GM12865 (cell line): Measurements from ENCODE around the gene CENPB.
A peak's percentile ranks its signal among the peaks of the same experiment; 100 is the strongest.

ENCODE experiments used
- DNase-seq: peaks from one replicate; pipeline ENCODE4 v3.0.0; 2010; ENCODE audit warnings: low read depth
- H3K4me3 ChIP-seq: 2 replicates; pipeline ENCODE4 v1.5.1; 2011; ENCODE audit warnings: mild to moderate bottlenecking, low read depth, low read length, control low read depth
- TF ChIP-seq, protein P1 (sequence below): IDR thresholded peaks from 2 replicates; pipeline ENCODE4 v1.5.1; 2011; ENCODE audit warnings: low read length, control low read depth, low read depth, inconsistent platforms; ENCODE audit not compliant: insufficient read depth; ENCODE audit errors: missing control alignments

Gene CENPB

DNA sequence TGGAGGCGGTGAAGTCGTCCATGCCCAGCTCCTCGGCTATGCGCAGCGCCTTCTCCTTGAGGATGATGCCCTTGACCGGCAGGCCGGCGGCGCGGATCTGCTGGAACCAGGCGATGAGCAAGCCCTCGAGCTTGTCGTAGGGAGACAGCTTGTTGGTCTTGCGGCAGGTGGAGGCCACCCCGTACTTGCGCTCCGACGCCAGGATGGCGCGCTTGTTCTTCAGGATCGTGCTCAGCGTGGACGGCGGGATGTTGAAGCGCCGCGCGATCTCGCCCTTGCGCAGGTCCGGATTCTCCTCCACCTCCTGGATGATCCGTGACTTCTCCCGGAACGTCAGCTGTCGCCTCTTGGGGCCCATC is 435 bp downstream of the CENPB start:
- TF ChIP-seq, protein P1, sequence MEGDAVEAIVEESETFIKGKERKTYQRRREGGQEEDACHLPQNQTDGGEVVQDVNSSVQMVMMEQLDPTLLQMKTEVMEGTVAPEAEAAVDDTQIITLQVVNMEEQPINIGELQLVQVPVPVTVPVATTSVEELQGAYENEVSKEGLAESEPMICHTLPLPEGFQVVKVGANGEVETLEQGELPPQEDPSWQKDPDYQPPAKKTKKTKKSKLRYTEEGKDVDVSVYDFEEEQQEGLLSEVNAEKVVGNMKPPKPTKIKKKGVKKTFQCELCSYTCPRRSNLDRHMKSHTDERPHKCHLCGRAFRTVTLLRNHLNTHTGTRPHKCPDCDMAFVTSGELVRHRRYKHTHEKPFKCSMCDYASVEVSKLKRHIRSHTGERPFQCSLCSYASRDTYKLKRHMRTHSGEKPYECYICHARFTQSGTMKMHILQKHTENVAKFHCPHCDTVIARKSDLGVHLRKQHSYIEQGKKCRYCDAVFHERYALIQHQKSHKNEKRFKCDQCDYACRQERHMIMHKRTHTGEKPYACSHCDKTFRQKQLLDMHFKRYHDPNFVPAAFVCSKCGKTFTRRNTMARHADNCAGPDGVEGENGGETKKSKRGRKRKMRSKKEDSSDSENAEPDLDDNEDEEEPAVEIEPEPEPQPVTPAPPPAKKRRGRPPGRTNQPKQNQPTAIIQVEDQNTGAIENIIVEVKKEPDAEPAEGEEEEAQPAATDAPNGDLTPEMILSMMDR: no peak
- peak overlapping the region; percentile 82 for H3K4me3 ChIP-seq
- peak; percentile 73 for DNase-seq

DNA sequence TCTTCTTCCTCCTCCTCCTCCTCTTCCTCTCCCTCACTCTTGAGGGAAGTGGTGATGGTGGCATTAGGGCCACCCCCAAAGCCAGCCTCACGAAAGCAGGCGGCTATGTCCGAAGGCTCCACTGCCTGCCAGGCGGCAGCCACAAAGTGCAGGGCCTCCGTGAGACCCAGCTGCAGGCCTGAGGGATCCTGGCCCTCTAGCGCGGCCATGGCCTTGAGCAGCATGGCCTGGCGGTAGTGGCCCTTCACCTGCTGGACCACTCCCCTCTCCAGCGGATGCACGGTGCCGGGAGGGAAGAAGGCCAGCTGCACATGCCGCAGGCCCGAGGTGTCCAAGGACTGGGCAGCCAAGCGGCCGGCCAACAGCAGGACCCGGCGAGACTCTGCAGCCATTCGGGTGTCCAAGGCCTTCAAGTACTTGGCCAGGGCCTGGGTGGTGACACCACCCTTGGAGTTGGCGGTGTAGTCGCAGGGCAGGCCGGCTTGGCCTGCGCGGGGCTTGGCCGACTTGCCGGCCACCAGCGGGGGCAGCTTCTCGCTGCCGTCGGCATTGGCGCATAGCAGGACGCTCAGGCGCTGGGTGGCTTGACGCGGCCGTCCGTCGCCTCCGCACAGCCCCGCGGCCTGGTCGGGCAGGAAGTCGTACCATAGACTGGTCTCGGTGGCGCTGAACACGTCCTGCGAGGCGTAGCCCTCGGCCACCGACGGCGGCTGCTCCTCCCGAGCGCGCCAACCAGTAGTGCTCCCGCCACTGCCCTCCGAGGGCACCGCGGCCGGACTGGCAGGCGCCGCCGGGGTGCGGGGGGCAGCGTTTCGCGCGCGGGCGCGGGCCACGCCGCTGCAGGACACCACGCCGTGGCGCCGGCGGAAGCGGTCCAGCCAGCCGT is 1.1 kb downstream of the CENPB start:
- peak overlapping the region; percentile 82 for H3K4me3 ChIP-seq
- TF ChIP-seq, protein P1: no peak
- DNase-seq: no peak

DNA sequence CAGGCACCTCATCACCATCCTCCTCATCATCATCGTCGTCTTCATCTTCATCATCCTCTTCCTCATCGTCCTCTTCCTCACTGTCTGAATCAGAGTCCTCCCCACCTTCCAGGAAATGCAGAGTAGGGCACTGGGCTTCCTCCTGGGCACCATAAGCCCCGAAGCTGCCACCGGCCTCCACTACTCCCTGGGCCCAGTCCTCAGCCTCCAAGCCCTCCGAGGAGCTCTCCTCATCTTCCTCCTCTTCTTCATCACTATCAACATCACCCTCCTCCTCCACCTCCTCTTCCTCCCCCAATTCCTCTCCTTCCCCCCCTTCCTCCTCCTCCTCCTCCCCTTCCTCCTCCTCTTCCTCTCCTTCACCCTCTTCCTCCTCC is 1.7 kb downstream of the CENPB start:
- DNase-seq: no peak
- H3K4me3 ChIP-seq: no peak overlapping the region
- TF ChIP-seq, protein P1: no peak

DNA sequence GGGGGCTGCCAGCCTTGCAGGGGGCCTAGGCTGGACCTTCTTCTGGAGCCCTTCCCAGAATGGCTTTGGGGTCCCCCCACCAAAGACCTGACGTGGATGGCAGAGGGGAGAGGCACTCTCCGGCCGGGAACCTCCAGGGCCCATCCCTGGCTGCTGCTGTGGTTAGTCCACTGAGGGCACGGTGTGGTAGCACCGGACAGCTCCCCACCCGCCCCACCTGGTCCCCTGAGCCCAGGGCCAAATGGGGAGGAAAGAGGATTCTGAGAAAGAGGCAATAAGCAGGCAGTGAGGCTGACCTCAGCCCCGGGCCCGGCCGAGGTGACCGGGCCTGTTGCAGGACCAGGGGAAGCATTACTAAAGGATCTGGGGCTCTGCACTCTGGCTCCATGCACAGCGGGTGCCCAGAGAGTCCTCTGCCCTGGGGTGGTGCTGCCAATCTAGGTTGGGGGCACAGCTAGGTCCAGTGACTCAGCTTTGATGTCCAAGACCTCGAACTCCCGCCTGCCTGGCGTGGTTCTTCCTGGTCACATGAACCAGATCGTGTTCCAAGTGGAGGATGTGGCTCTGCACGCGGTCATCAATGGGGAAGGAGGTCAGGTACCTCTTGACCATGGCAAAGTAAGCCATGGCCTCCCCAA is 2.2 kb downstream of the CENPB start:
- H3K4me3 ChIP-seq: no peak overlapping the region
- TF ChIP-seq, protein P1: no peak
- no peak for DNase-seq

DNA sequence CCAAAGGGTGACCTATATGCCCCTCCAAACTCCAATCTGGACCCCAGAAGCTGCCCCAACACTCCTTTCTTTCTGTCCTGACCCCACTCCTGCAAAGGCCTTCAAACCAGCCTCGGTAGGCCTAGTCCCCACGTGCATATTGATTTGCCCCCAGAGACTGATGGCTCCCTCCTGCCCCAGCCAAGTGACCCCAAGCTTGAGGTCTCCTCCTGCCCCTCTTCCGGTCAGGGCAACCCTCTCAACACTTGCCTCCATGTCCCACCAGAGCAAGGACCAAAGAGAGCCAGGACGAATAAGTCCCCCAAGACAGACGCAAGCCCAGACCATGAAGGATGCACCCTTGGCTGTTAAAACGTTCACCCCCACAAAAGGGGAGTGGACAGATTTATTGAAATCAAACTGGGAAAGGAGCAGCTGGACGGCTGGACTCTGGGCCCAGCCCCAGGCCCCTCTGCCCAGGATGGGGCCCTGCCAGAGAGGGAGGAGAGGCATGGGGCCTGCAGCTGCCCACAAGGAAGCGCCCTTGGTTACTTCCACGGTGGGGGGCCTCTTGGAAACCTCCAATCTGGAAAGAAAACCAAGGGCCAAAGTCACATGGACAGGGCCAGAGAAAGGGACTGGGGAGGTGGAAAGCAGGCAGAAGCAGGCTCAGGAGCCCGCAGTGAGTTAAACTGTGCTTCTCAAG is 2.9 kb downstream of the CENPB start:
- no peak overlapping the region for H3K4me3 ChIP-seq
- DNase-seq: no peak
- TF ChIP-seq, protein P1: no peak

DNA sequence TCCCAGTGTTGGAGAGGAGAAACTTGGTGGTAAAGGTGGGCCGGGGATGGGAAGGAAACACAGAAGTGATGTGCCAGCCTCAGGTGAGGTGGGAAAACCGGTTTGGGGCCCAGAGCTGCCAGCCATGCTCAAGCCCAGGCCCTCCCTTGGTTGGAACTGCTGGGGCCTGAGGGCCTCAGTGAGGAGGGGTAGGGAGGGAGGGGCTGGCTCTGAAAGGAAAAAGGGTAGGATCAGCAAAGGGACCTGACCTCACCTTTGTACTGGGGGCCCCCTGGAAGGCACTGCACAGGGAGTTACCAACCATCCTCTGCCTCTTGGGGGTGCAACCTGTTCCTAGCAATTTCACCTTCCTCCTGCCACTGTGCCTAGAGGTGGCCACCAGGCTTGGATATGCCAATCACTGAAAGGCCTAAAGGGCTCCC is 3.5 kb downstream of the CENPB start:
- no peak overlapping the region for H3K4me3 ChIP-seq
- TF ChIP-seq, protein P1: no peak
- DNase-seq: no peak
